Fibroblast of lung (primary cell): ENCODE measurements around the gene GTF2H1.

Experiments used
- EZH2 ChIP-seq: IDR thresholded peaks from 2 replicates; pipeline ENCODE4 v1.5.1; 2012; ENCODE audit warnings: low read length, control low read depth, mild to moderate bottlenecking; ENCODE audit errors: missing control alignments
- TF ChIP-seq, protein P1 (sequence below), 2 donors: IDR thresholded peaks in 1 of 2; conservative IDR thresholded peaks in 1 of 2; 1 replicate in 1 of 2; 2 replicates in 1 of 2; pipeline ENCODE4 v1.5.1; 2011 to 2012; ENCODE audit warnings: low read length in 2 of 2, control low read depth in 1 of 2, inconsistent platforms in 1 of 2, low read depth in 1 of 2, mild to moderate bottlenecking in 1 of 2

DNA sequence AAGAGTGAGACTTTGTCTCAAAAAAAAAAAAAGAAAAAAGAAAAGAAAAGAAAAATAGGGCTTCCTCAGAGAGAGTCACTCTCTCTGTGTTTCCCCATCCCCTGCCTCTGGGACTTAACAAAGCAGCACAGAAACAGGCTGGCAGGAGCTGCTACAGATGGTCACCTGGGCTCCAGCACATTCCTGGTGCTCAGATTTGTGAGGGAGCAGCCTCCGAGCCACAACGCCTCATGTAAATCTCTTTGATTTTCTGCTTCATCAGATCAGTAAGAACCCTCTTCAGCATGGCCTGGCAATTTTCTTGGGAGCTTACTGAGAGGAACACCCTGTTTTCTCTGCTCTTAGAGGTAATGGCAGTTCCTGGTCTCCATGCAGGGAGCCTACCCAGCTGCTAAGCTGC is 56.8 kb downstream of the GTF2H1 start:
- TF ChIP-seq EZH2: no peak
- TF ChIP-seq, protein P1, sequence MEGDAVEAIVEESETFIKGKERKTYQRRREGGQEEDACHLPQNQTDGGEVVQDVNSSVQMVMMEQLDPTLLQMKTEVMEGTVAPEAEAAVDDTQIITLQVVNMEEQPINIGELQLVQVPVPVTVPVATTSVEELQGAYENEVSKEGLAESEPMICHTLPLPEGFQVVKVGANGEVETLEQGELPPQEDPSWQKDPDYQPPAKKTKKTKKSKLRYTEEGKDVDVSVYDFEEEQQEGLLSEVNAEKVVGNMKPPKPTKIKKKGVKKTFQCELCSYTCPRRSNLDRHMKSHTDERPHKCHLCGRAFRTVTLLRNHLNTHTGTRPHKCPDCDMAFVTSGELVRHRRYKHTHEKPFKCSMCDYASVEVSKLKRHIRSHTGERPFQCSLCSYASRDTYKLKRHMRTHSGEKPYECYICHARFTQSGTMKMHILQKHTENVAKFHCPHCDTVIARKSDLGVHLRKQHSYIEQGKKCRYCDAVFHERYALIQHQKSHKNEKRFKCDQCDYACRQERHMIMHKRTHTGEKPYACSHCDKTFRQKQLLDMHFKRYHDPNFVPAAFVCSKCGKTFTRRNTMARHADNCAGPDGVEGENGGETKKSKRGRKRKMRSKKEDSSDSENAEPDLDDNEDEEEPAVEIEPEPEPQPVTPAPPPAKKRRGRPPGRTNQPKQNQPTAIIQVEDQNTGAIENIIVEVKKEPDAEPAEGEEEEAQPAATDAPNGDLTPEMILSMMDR (conservative IDR thresholded peaks at IDR 0.05 in 1 of 2, IDR thresholded peaks at IDR 0.05 in 1 of 2; ENCODE audit: low read depth in 1 of 2, low read length in 2 of 2): no peak
